Dendritic cell treated with granulocyte-macrophage colony-stimulating factor and Interleukin-4, amounts not matched to agents 40 ng/mL and 50 ng/mL, for 4 days (primary cell): Measurements from ENCODE around the gene PTPRZ1.

Source experiments
- H3K27ac Mint-ChIP-seq: one replicate; pipeline ENCODE4 v1.8.0; 2022; ENCODE audit warnings: mild to moderate bottlenecking, mixed read lengths
- H3K27me3 Mint-ChIP-seq: one replicate; pipeline ENCODE4 v1.8.0; 2022; ENCODE audit warnings: mild to moderate bottlenecking, mixed read lengths
- H3K36me3 Mint-ChIP-seq: one replicate; pipeline ENCODE4 v1.8.0; 2022; ENCODE audit warnings: low read depth, mixed read lengths
- H3K4me1 Mint-ChIP-seq: one replicate; pipeline ENCODE4 v1.8.0; 2022; ENCODE audit warnings: low read depth, mixed read lengths
- H3K4me3 Mint-ChIP-seq: one replicate; pipeline ENCODE4 v1.8.0; 2022; ENCODE audit warnings: mild to moderate bottlenecking, moderate library complexity, mixed read lengths
- H3K9me3 Mint-ChIP-seq: one replicate; pipeline ENCODE4 v1.8.0; 2022; ENCODE audit warnings: mixed read lengths
- intact Hi-C: fragments of 100-400 bp; cut with micrococcal nuclease; formaldehyde crosslinking; loops from one replicate; pipeline ENCODE4 v1.15.0; 2022

PTPRZ1 gene

GRCh38 chr7:121914676-121915279 is 41.8 kb downstream of the PTPRZ1 start:
- Mint-ChIP-seq H3K4me3 (no peak overlapping the region), H3K27me3 (no peaks in the 10 kb centered on the region), H3K9me3 (no peaks in the 10 kb centered on the region), H3K4me1 (no peaks in the 10 kb centered on the region), H3K27ac (no peak overlapping the region), H3K36me3 (no peaks in the 10 kb centered on the region)
- intact Hi-C loops, result no loop called here

GRCh38 chr7:121916211-121916610 is 43.2 kb downstream of the PTPRZ1 start:
- Mint-ChIP-seq H3K9me3 (no peaks in the 10 kb centered on the region), H3K27me3 (no peaks in the 10 kb centered on the region), H3K36me3 (no peaks in the 10 kb centered on the region), H3K27ac (no peak overlapping the region), H3K4me1 (no peaks in the 10 kb centered on the region), H3K4me3 (no peak overlapping the region)
- intact Hi-C loops, result no loop called here

- H3K4me3 Mint-ChIP-seq, result no peak overlapping the region
- no peaks in the 10 kb centered on the region for H3K36me3 Mint-ChIP-seq
- no peaks in the 10 kb centered on the region for H3K4me1 Mint-ChIP-seq
- H3K9me3 Mint-ChIP-seq, result no peaks in the 10 kb centered on the region
- H3K27me3 Mint-ChIP-seq, result no peaks in the 10 kb centered on the region
- intact Hi-C loops, result no loop called here
- H3K27ac Mint-ChIP-seq, result no peak overlapping the region
These were observed 47.0 kb downstream of the PTPRZ1 start for GRCh38 chr7:121919986-121920385.

GRCh38 chr7:121924269-121925186 is 51.6 kb downstream of the PTPRZ1 start:
- no peak overlapping the region for H3K4me3 Mint-ChIP-seq
- H3K9me3 Mint-ChIP-seq, result no peaks in the 10 kb centered on the region
- no peak overlapping the region for H3K27ac Mint-ChIP-seq
- no peaks in the 10 kb centered on the region for H3K4me1 Mint-ChIP-seq
- H3K36me3 Mint-ChIP-seq, result no peaks in the 10 kb centered on the region
- H3K27me3 Mint-ChIP-seq, result no peaks in the 10 kb centered on the region
- intact Hi-C loops, result no loop called here

GRCh38 chr7:121931149-121931902 is 58.4 kb downstream of the PTPRZ1 start:
- Mint-ChIP-seq H3K9me3 (no peaks in the 10 kb centered on the region), H3K27me3 (no peaks in the 10 kb centered on the region), H3K4me1 (no peaks in the 10 kb centered on the region), H3K27ac (no peak overlapping the region), H3K4me3 (no peak overlapping the region), H3K36me3 (no peaks in the 10 kb centered on the region)
- intact Hi-C loops, result no loop called here

GRCh38 chr7:121932768-121933167 is 59.8 kb downstream of the PTPRZ1 start:
- no peaks in the 10 kb centered on the region for H3K9me3 Mint-ChIP-seq
- H3K4me3 Mint-ChIP-seq, result no peak overlapping the region
- no peaks in the 10 kb centered on the region for H3K36me3 Mint-ChIP-seq
- H3K4me1 Mint-ChIP-seq, result no peaks in the 10 kb centered on the region
- H3K27me3 Mint-ChIP-seq, result no peaks in the 10 kb centered on the region
- no peak overlapping the region for H3K27ac Mint-ChIP-seq
- intact Hi-C loops, result no loop called here

GRCh38 chr7:121936951-121937623 is 64.1 kb downstream of the PTPRZ1 start:
- no peak overlapping the region for H3K4me3 Mint-ChIP-seq
- H3K27me3 Mint-ChIP-seq, result no peaks in the 10 kb centered on the region
- no peak overlapping the region for H3K27ac Mint-ChIP-seq
- no peaks in the 10 kb centered on the region for H3K36me3 Mint-ChIP-seq
- no peaks in the 10 kb centered on the region for H3K9me3 Mint-ChIP-seq
- intact Hi-C loops, result no loop called here
- no peaks in the 10 kb centered on the region for H3K4me1 Mint-ChIP-seq

- intact Hi-C loops, result no loop called here
- Mint-ChIP-seq H3K27ac (no peak overlapping the region), H3K4me1 (no peaks in the 10 kb centered on the region), H3K36me3 (no peaks in the 10 kb centered on the region), H3K27me3 (no peaks in the 10 kb centered on the region), H3K9me3 (no peaks in the 10 kb centered on the region), H3K4me3 (no peak overlapping the region)
These were observed 65.6 kb downstream of the PTPRZ1 start for GRCh38 chr7:121938429-121938996.

- no peaks in the 10 kb centered on the region for H3K4me1 Mint-ChIP-seq
- no peaks in the 10 kb centered on the region for H3K27me3 Mint-ChIP-seq
- H3K36me3 Mint-ChIP-seq, result no peaks in the 10 kb centered on the region
- H3K27ac Mint-ChIP-seq, result no peak overlapping the region
- H3K9me3 Mint-ChIP-seq, result no peaks in the 10 kb centered on the region
- intact Hi-C loops, result no loop called here
- H3K4me3 Mint-ChIP-seq, result no peak overlapping the region
These were observed 68.0 kb downstream of the PTPRZ1 start for GRCh38 chr7:121940918-121941317.

- intact Hi-C loops, result no loop called here
- H3K4me3 Mint-ChIP-seq, result no peak overlapping the region
- H3K4me1 Mint-ChIP-seq, result no peaks in the 10 kb centered on the region
- H3K36me3 Mint-ChIP-seq, result no peaks in the 10 kb centered on the region
- H3K9me3 Mint-ChIP-seq, result no peaks in the 10 kb centered on the region
- no peak overlapping the region for H3K27ac Mint-ChIP-seq
- H3K27me3 Mint-ChIP-seq, result no peaks in the 10 kb centered on the region
These were observed 68.9 kb downstream of the PTPRZ1 start for GRCh38 chr7:121941830-121942229.

GRCh38 chr7:121945066-121945465 is 72.1 kb downstream of the PTPRZ1 start:
- Mint-ChIP-seq H3K4me3 (no peak overlapping the region), H3K9me3 (no peaks in the 10 kb centered on the region), H3K27ac (no peak overlapping the region), H3K4me1 (no peaks in the 10 kb centered on the region), H3K36me3 (no peaks in the 10 kb centered on the region), H3K27me3 (no peaks in the 10 kb centered on the region)
- intact Hi-C loops, result no loop called here

GRCh38 chr7:121945480-121946236 is 72.7 kb downstream of the PTPRZ1 start:
- H3K27ac Mint-ChIP-seq, result no peak overlapping the region
- H3K36me3 Mint-ChIP-seq, result no peaks in the 10 kb centered on the region
- no peak overlapping the region for H3K4me3 Mint-ChIP-seq
- H3K27me3 Mint-ChIP-seq, result no peaks in the 10 kb centered on the region
- intact Hi-C loops, result no loop called here
- no peaks in the 10 kb centered on the region for H3K4me1 Mint-ChIP-seq
- no peaks in the 10 kb centered on the region for H3K9me3 Mint-ChIP-seq

- intact Hi-C loops, result no loop called here
- no peaks in the 10 kb centered on the region for H3K9me3 Mint-ChIP-seq
- no peak overlapping the region for H3K4me3 Mint-ChIP-seq
- no peak overlapping the region for H3K27ac Mint-ChIP-seq
- no peaks in the 10 kb centered on the region for H3K36me3 Mint-ChIP-seq
- no peaks in the 10 kb centered on the region for H3K27me3 Mint-ChIP-seq
- H3K4me1 Mint-ChIP-seq, result no peaks in the 10 kb centered on the region
These were observed 80.2 kb downstream of the PTPRZ1 start for GRCh38 chr7:121953164-121953563.
